GM12892 (cell line): ENCODE data around the gene SRPRA.

Source experiments
- POLR2A ChIP-seq: IDR thresholded peaks from 2 replicates; pipeline ENCODE4 v1.6.1; 2011; ENCODE audit warnings: low read depth, low read length, control low read depth
- POLR2AphosphoS5 ChIP-seq: IDR thresholded peaks from 2 replicates; pipeline ENCODE4 v1.6.1; 2011; ENCODE audit warnings: low read depth, low read length, control low read depth

- TF ChIP-seq POLR2A (no peak), POLR2AphosphoS5 (no peak)
Observed at GRCh38 chr11:126232683-126233082, 36.0 kb downstream of the SRPRA start.
